ENCODE results near the gene SLC17A2.

Gene SLC17A2

GRCh38 chr6:25928562-25929324, 1.7 kb downstream of the SLC17A2 start:
- no peaks in the 10 kb centered on the region for H3K36me3 Mint-ChIP-seq (ENCODE audit: low read depth)
- H3K4me1 Mint-ChIP-seq = no peaks in the 10 kb centered on the region
- no peak overlapping the region for H3K4me3 Mint-ChIP-seq
- H3K27ac Mint-ChIP-seq = no peak overlapping the region
- no peak for TF ChIP-seq CTCF (IDR thresholded peaks at IDR 0.05; ENCODE audit: unreplicated experiment in 3 of 3)
- no peaks in the 10 kb centered on the region for H3K9me3 Mint-ChIP-seq
- no peaks in the 10 kb centered on the region for H3K27me3 Mint-ChIP-seq (ENCODE audit: low read depth)

DNA sequence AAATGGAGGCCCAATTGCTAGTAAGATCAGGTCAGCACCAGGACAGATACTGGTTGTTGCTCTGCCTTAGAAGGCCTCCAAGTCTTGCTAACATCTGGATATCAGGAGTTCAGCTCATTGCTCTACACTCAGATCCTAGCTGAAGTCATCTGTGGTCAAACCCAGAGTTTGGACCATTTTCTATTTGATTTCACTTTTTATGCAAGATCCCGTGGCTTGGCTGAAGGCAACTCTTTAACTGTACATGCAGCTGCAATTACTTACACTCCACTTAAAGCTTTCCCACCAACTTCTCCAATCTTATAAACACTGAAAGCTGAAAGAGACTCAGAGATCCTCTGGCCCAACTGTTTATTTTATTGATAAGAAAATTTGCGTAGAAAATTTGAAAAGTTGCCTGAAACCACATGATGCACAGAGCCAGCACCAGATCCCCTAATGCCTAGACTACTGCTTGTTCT, 2.7 kb downstream of the SLC17A2 start:
- no peaks in the 10 kb centered on the region for H3K4me1 Mint-ChIP-seq
- no peak for TF ChIP-seq CTCF (IDR thresholded peaks at IDR 0.05; ENCODE audit: unreplicated experiment in 3 of 3)
- H3K9me3 Mint-ChIP-seq = no peaks in the 10 kb centered on the region
- H3K27ac Mint-ChIP-seq = no peak overlapping the region
- H3K36me3 Mint-ChIP-seq (ENCODE audit: low read depth) = no peaks in the 10 kb centered on the region
- H3K27me3 Mint-ChIP-seq (ENCODE audit: low read depth) = no peaks in the 10 kb centered on the region
- no peak overlapping the region for H3K4me3 Mint-ChIP-seq

DNA sequence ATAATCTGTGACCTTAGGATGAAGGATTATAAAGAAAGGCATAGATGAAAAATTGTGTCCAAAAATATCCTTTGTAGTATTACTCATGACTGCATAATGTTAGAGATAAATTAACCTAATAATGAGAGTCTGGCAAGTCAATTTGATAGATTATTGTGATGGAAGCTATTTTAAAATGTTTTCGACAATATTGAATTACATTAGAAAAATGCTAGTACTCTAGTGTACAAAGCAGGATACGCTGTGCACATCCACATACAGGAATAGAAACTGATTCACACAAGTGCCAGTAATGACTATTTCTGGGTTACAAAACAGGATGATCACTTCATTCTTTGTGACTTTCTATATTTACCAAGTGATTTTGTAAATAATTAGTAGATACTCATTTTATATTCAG, 3.3 kb downstream of the SLC17A2 start:
- no peaks in the 10 kb centered on the region for H3K27me3 Mint-ChIP-seq (ENCODE audit: low read depth)
- no peaks in the 10 kb centered on the region for H3K4me1 Mint-ChIP-seq
- TF ChIP-seq CTCF (IDR thresholded peaks at IDR 0.05; ENCODE audit: unreplicated experiment in 3 of 3) = no peak
- no peaks in the 10 kb centered on the region for H3K36me3 Mint-ChIP-seq (ENCODE audit: low read depth)
- no peak overlapping the region for H3K27ac Mint-ChIP-seq
- H3K9me3 Mint-ChIP-seq = no peaks in the 10 kb centered on the region
- no peak overlapping the region for H3K4me3 Mint-ChIP-seq

DNA sequence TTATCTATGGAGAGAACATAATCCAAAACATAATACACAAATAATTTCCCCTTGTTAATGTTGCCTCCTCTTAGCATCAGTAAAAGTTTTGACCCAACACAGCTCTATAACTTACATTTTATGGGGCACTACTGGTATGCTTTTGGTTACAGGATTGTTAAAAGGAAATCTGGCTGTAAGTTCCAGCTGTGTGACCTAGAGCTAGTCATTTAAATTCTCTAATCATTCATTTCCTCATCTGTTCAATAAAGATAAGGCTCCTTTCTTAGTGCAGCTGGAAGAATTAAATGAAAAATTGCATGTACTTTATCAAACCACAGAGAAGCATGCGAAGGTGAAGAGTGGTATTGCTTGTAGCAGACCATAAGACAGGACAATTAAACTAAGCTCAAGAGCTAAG, 4.6 kb downstream of the SLC17A2 start:
- Mint-ChIP-seq H3K27me3 (ENCODE audit: low read depth) (no peaks in the 10 kb centered on the region), H3K27ac (peak overlapping the region in 1 of 3 experiments; percentile 64), H3K36me3 (ENCODE audit: low read depth) (no peaks in the 10 kb centered on the region), H3K9me3 (no peaks in the 10 kb centered on the region), H3K4me1 (no peaks in the 10 kb centered on the region), H3K4me3 (no peak overlapping the region)
- TF ChIP-seq CTCF (IDR thresholded peaks at IDR 0.05; ENCODE audit: unreplicated experiment in 3 of 3) = no peak

- no peaks in the 10 kb centered on the region for H3K36me3 Mint-ChIP-seq (ENCODE audit: low read depth)
- H3K27me3 Mint-ChIP-seq (ENCODE audit: low read depth) = no peaks in the 10 kb centered on the region
- H3K27ac Mint-ChIP-seq = no peak overlapping the region
- H3K9me3 Mint-ChIP-seq = no peaks in the 10 kb centered on the region
- H3K4me1 Mint-ChIP-seq = no peaks in the 10 kb centered on the region
- no peak overlapping the region for H3K4me3 Mint-ChIP-seq
- TF ChIP-seq CTCF (IDR thresholded peaks at IDR 0.05; ENCODE audit: unreplicated experiment in 3 of 3) = no peak
Measured at GRCh38 chr6:25922301-25922700, 8.2 kb downstream of the SLC17A2 start.
